Epithelial cell of proximal tubule (primary cell): Measurements from ENCODE around the gene ADTRP. TPM values are rescaled to one million over a fixed set of nuclear protein-coding genes. Genes with fewer than 3 reads are reported as not detected.

Experiments used
- DNase-seq: peaks from one replicate; pipeline ENCODE4 v3.0.0-alpha.2; 2011; ENCODE audit warnings: low read depth
- H3K4me3 ChIP-seq: 2 replicates; pipeline ENCODE4 v1.5.1; 2011; ENCODE audit warnings: low read depth, mild to moderate bottlenecking, low read length
- total RNA-seq: library from RNA; depleted of rRNA; stranded (reverse); fragments of >200 nt; gene quantifications from 2 replicates; pipeline ENCODE4 v1.2.3, GENCODE V29; 2015
- TF ChIP-seq, protein P1 (sequence below): conservative IDR thresholded peaks from 2 replicates; pipeline ENCODE4 v1.5.1; 2012; ENCODE audit warnings: low read depth, mild to moderate bottlenecking, low read length

Gene ADTRP
- total RNA-seq, 1 donor from 2014 or later = 0.12 TPM

- TF ChIP-seq, protein P1, sequence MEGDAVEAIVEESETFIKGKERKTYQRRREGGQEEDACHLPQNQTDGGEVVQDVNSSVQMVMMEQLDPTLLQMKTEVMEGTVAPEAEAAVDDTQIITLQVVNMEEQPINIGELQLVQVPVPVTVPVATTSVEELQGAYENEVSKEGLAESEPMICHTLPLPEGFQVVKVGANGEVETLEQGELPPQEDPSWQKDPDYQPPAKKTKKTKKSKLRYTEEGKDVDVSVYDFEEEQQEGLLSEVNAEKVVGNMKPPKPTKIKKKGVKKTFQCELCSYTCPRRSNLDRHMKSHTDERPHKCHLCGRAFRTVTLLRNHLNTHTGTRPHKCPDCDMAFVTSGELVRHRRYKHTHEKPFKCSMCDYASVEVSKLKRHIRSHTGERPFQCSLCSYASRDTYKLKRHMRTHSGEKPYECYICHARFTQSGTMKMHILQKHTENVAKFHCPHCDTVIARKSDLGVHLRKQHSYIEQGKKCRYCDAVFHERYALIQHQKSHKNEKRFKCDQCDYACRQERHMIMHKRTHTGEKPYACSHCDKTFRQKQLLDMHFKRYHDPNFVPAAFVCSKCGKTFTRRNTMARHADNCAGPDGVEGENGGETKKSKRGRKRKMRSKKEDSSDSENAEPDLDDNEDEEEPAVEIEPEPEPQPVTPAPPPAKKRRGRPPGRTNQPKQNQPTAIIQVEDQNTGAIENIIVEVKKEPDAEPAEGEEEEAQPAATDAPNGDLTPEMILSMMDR = no peak
- no peak for DNase-seq
- H3K4me3 ChIP-seq = no peak overlapping the region
Observed at GRCh38 chr6:11785415-11785773, 6.8 kb upstream of the ADTRP start.

- DNase-seq = no peak
- TF ChIP-seq, protein P1 = no peak
Observed at GRCh38 chr6:11784341-11784740, 5.7 kb upstream of the ADTRP start.

DNA sequence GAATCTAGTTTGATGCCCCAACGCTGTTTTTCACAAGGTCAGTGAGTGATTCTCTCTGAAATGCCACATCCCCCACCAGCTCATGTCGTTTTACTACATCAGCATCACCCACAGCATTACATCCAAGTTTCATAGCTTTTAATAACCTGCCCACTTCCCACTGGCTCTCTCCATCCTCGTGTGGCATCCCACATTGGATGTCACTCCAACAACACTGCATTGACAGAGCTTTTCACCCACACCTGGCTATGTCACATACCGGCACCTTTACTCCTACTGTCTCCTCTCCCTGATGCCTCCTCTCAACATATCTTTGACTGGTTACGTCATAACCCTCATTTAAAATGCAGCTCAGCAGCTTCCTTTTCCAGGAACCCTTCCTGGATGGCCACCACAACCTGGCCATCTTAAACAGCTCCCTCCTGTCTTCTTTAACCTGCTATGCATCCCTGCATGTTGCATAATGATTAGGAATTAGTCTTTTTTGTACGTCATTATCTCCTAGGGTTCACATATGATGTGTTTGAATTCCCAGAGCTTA lies 5.0 kb upstream of the ADTRP start:
- DNase-seq = no peak
- TF ChIP-seq, protein P1 = no peak
- no peak overlapping the region for H3K4me3 ChIP-seq

More at GRCh38 chr6:11784341-11784740, 5.7 kb upstream of the ADTRP start:
- no peak overlapping the region for H3K4me3 ChIP-seq

- H3K4me3 ChIP-seq = no peak overlapping the region
- no peak for DNase-seq
- TF ChIP-seq, protein P1 = no peak
Observed at GRCh38 chr6:11782524-11782923, 3.9 kb upstream of the ADTRP start.

- H3K4me3 ChIP-seq = no peak overlapping the region
- TF ChIP-seq, protein P1 = no peak
- no peak for DNase-seq
Observed at GRCh38 chr6:11780097-11780428, 1.5 kb upstream of the ADTRP start.

- no peak overlapping the region for H3K4me3 ChIP-seq
- DNase-seq = no peak
- TF ChIP-seq, protein P1 = no peak
Observed at GRCh38 chr6:11779329-11780096, 910 bp upstream of the ADTRP start.

DNA sequence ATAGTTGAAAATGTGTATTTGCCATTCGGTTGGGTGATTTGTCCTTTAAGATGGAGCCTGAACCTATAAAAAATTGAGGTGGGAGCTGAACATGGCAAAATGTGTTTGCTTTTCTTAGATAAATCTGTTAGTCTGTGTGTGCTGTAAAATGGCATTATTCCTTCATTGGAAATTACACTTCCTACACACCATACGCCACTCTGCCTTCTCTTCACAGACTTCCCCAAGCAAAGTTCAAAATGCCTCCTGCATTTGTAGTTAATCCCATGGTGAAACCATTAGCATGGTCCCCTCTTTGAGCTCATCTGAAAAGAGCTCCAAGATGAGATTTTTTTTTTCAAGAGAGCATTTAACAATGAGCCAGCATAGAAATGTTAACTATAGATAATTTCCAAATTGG lies 567 bp downstream of the ADTRP start:
- H3K4me3 ChIP-seq = no peak overlapping the region
- DNase-seq = no peak
- TF ChIP-seq, protein P1 = no peak
